Measurements from ENCODE around the gene PANK1.

PANK1 gene

DNA sequence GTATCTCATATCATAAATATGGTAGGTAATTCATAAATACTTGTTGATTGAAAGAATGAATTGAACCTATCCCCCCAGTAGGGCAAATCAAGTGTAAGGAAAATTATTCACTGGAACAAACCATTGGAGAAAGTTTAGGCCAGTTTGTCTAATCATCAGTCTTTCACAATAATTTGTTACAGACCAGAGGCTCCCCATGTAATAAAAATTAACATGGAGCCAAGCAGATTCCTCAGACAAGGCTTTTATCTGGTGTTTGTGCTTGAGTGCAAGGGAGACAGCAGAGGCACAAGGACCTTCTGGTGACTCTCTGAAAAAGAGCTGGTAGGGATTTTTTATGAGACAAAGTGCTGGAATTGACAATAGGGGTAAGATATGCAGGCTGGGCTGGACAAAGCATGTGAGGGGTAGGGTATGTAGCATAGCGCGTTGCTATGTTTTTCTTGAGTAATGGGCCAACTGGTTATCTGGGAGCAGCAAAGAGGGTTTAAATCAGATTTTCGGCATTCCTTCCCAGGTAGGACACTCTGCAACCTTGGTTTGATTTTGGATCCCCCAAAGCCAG, 7.8 kb upstream of the PANK1 start:
- DNase-seq (ENCODE audit: insufficient read length, low spot score) (no peak), FAIRE-seq (no peak)

DNA sequence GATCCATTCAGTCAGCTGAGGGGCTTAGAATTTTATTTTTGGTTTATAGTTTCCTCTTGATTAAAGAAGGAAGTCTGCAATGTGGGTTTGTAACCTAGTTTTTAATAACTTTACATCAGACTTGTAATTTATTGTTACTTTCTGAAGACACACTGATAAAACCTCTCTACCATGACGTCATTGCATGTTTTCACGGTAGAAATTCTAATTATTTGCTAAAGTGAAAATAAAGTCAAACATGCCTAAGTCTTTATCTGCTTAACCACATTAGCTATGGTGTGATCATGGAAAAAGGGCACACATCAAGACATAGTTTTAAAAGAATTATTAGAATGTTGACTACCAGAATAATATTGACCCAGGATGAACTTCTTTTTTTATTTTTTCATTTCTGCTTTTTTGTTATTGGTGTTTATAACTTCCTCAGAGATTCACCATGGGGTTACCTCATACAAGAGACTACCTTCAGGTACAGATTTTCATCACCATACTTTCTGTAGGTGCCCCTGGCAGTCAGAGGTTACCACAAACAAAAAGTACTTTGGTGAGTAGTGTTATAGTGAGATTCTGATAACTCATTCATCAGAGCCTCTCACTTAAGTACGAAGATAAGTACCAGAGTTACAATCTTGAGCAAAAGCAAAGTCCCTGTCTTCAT, 7.0 kb upstream of the PANK1 start:
- DNase-seq (ENCODE audit: insufficient read length, low spot score): no peak
- FAIRE-seq: no peak

DNA sequence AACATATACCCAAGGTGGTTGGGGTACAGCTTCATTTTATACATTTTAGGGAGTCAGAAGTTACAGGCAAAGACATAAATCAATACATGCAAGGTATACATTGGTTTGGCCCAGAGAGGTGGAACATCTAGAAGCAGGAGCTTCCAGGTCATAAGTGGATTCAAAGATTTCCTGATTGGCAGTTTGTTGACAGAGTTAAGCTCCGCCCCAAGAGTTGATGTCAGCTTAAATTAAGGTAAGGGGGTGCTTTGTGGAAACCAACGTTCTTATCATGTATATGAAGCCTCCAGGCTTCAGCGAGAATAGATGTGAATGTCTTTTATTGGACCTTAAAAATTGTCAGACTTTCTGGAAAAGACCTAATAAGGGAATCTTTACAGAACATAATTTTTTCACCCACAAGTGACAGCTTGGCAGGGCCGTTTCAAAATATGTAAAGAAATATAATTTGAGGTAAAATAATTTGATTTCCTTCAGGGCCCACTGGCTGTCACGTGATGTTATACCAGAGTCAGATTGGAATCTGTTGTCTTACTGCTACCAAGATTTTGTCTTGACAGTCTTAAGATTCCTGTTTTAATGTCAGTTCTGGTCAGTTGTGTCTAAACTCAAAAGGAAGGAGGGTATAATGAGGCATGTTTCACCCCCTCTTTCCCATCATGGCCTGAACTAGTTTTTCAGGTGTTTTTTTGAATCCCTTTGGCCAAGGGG, 6.3 kb upstream of the PANK1 start:
- DNase-seq (ENCODE audit: insufficient read length, low spot score) (no peak), FAIRE-seq (no peak)

DNA sequence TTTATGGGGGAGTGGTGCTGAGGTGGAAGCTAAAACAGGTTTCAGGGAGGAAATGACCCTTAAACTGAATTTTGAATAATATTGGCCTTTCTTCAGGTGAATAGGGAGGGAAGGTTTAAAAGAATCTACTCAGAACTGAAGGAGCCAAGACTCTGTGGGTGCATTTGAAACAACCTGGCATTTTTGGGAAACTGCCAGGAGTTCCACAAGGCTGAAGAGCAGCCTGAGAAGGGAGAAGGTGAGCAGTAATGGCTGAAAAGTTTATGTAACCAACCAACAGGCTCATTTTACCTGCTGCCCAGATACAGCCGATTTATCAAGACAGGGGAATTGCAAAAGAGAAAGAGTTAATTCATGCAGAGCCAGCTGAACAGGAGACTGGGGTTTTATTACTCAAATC, 4.0 kb upstream of the PANK1 start:
- no peak for DNase-seq (ENCODE audit: insufficient read length, low spot score)
- no peak for FAIRE-seq

DNA sequence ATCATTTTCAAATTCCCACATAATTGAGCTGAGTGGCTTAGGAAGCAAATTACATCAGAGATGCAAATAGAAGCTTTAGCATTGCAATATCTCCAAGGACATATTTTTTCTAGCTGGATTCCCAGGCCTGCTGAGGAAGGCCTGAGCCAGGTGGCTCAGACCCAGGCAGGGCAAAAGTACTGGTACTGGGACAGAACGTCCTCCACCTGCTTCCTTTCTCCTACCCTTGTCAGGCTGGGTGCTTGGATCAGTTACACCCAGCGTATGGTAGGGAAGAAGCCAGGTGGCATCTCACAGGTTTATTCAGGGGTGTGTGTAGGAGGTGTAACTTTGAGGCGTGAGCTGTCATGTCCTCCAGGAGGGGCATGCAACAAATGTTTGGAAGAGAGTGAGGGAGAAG, 3.0 kb upstream of the PANK1 start:
- FAIRE-seq (no peak), DNase-seq (ENCODE audit: insufficient read length, low spot score) (no peak)

DNA sequence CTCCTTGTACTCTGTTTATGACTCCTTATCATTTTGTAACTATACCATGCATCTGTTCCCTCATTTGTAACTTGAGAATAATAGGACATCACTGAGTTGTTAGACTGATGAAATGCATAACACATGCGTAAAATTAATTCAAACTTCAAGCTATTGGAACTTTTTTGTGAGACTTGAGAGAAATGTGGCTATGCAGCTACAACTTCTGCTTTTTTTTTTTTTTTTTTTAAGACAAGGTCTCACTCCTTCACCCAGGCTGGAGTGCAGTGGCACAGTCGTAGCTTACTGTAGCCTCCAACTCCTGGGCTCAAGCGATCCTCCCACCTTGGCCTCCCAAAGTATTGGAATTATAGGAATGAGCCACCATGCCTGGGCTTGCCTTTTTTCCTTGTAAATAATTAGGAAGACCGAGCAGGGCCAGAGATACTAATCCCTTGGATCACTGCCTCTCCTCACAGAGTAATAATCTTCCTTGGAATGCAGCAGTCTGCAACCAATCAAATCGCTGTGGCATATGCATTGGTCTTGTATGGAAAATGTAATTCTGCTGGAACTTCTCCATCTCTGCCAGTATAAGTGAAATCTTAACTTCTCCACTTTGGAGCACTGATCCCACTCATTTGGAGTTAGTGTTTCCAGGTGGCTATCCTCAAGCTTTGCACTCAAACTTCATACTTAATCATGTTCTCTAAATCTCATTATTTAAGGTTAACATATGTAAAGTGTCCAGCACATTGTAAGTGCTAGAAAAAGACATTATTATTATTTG, 2.0 kb upstream of the PANK1 start:
- DNase-seq (ENCODE audit: insufficient read length, low spot score): no peak
- no peak for FAIRE-seq

DNA sequence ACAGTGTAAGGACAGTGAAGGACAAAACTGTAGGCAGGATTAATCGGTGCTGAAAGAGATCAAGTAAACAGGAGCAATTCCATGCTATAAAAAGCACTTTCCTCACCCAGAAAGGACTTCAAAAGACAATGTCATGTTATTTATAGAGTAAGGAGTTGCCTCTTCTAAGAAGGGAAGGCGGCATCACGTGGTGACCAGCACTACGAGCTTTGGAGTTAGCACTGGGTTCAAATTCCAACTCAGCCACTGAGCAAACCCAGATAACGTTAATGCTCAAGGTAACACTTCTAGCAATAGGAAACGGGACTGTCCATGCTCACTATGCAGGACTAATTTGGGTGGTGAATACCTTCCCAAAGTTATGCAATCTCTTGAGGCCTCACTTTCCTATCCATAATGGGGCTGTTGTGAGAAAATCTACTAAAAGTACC, 715 bp upstream of the PANK1 start:
- no peak for DNase-seq (ENCODE audit: insufficient read length, low spot score)
- no peak for FAIRE-seq

DNA sequence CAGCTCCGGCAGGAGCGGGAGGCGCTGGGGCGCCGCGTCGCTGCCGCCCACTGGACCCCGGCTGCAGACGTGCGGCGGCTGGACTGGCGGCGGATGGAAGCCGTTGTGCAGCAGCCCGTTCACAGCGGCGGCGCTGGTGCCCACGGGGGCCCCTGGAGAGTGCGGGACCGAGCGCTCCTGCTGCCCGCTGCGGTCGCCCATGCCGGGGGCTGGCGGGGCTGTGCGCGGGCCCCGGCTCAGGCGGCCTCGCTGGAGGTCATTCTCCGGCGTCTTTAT, 413 bp downstream of the PANK1 start:
- DNase-seq (ENCODE audit: insufficient read length, low spot score): no peak

DNA sequence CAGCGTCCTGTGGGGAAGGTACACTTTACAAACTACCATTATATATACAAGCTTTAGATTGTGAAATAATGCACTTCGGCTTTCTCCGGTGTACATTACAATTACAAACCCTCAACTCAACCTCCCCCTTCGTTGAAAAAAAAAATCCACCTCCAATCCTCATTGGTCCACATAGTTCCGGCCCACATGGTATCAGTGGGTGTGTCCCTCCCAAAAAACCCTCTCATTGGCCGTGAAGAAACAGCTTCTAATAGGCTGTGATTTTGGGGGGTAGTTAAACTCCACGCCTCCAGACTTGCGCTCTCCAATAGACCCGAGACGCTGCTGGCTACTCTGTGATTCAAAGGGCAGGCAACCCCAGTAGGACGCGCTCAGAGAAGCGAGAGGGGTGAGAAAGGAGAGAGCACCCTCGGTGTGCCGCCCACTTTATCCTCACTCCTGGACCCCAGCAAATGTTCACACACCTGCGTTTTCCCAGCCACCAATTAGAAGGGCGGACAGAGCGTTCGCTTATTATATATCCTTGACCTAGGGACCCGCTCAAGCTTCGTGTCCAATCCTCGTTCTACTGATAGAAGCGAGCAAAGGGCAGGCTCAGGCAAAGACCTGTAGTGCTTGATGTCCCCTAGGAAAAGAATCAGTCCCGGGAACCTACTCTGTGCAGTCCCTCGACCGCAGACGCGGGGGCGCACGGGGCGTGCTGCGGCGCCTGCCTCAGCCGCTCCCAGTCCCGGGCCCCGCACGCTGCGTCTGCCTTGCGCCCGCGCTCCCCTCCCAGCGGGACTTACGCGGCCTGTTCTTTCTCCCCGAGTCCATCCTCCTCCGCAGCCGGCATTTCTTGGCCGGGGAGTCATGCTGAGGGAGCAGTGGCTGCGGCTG, 991 bp downstream of the PANK1 start:
- DNase-seq (ENCODE audit: insufficient read length, low spot score): peak; percentile 93
- peak; percentile 91 for FAIRE-seq

More for the DNA sequence above, 413 bp downstream of the PANK1 start:
- FAIRE-seq: no peak

DNA sequence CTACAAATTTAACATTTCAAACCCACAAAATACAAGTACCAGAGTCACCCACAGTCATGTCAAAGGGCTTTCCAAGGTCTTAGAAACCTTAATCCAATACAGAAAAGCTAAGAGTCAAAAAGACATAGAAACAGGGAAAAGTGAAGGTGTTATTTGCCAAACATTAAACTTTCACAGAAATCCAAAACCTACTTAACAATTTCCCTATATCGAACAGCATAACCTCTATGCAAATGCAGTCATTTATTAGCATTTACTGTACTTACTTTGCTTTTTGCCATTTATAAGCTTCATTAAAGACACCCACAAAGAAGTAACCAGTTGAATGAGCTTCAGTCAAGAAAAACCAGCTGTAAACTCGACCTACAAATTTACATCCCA, 1.6 kb downstream of the PANK1 start:
- no peak for DNase-seq (ENCODE audit: insufficient read length, low spot score)
- no peak for FAIRE-seq

DNA sequence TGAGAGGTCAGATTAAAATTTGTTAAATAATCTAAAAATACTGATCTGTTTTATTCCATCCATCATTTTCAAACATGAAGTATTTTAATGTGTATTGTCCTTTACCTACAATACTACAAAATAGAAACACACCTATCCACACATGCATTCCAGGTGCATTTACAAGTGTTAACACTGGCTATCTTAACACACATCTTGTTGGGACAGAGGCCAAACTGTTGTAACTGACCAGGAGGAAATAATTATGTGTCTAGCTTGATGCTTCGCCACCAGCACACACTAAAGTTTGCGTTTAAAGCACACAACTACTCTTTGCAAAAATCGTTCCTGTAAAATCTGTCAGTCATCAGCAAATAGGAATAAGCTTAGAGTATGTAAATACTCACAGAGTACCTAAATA, 2.8 kb downstream of the PANK1 start:
- no peak for DNase-seq (ENCODE audit: insufficient read length, low spot score)
- FAIRE-seq: no peak

DNA sequence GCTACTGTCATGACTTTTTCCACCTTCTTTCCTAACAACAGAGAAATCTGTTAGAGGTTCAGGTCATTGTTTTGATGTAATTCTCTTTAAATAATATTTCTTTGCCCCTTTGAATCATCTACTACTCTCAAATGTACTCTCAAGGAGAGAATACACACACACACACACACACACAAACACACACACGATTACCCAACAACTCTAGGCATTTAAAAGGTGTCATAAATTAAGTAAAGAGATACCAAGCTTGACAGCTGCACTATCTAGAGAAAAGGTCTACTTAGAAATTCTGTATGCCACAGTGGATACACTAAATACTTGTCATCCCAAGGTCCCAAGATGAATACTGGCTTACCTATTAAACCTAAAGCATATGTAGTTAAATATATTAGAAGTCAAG, 4.8 kb downstream of the PANK1 start:
- DNase-seq (ENCODE audit: insufficient read length, low spot score) (no peak), FAIRE-seq (no peak)

DNA sequence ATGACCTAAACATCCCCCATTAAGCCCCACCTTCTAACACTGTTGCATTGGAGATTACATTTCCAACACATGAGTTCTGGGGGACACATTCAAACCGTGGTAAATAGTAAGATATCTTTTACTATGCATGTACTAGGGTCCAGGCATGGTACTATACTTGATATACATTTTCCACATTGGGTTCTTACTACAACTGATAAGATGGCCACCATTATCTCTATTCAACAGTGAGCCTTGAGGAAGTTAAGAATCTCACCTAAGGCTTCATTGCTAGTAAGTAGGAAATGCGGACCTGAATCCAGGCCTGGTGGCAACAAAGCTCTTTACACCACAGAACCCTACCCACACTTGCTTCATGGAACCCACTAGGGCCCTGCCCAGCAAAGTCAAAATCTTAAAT, 5.7 kb downstream of the PANK1 start:
- FAIRE-seq (no peak), DNase-seq (ENCODE audit: insufficient read length, low spot score) (no peak)

DNA sequence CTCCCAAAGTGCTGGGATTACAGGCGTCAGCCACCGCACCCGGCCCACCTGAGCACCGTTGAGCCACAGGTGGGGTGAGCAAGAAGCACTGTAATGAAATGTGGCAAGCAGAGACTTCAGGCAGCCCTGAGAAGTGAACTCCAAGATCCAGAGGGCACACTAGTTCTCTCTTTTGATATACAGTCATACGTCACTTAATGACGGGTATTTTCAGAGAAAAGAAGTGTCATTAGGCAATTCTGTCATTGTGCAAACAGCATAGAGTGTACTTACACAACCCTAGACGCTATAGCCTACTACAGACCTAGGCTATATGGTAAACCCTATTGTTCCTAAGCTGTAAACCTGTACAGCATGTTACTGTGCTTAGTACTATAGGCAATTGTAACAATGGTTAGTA, 7.9 kb downstream of the PANK1 start:
- DNase-seq (ENCODE audit: insufficient read length, low spot score) (no peak), FAIRE-seq (no peak)

DNA sequence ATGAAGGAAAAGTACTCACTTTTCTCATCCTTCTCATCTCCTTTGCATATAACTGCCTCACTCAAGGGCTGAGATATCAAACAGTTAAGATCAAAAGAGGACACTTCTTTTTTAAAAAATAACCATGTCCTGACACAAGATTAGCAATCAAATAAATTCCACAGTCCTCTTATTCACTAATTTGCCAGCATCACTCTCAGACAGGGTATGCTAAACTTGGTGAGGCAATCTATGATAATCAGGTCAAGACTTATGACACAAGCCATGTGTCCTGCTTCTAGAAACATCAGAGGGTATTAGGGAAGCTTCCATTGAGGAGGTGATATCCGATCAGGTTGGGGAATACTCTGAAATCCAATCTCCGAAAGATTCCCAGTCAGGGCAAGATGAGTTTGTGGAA, 10.4 kb downstream of the PANK1 start:
- FAIRE-seq (no peak), DNase-seq (ENCODE audit: insufficient read length, low spot score) (no peak)

DNA sequence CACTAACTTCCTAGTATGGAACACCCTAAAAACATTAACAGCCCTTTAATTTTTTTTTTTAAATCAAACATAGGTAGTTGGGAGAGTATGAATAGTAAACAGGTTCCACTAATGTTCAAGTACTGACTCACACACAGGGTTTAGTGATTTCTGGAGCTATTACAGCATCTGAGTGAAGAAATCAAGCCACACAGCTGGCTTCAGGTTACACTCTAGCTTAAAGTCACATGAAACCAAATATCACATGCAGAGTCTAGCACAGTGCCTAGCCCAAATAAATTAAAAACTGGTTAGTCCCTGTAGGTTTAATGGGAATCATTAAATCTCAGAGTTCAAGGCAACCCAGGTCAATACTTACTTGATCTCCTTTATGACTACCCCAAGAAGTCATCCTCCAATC, 11.6 kb downstream of the PANK1 start:
- FAIRE-seq (no peak), DNase-seq (ENCODE audit: insufficient read length, low spot score) (no peak)

DNA sequence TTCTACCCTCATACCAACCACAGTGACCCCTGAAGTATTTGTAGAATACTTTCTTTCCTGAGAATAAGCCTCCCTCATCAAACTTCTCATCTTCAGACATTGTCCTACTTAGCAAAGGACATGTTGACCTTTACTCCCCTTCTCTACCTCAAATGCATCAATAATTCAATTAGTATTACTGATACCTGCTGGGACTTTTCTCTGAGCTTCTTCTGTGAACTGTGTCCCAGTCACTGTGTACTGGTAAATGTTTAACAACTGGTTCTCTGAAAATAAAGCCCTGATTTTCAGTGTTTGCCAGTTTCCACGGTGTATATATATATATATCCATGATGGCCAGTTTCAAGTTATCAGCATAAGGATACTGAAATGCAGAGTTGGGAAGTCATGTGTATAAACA, 12.2 kb downstream of the PANK1 start:
- FAIRE-seq: no peak

DNA sequence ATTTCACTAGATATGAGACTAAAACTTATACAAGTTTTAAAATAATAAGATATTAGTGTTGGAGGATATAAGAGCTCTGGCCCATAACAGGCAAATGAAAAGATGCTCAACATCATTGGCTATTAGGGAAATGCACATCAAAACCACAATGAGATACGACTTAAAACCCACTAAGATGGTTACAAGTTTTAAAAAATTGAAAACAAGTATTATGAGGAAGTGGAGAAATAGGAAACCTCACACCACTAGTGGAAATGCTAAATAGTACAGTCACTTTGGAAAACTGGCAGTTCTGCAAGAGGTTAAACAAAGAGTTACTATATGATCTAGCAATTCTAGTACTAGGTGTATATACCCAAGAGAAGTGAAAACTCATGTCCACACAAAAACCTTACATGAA, 17.2 kb downstream of the PANK1 start:
- DNase-seq (ENCODE audit: insufficient read length, low spot score) (no peak), FAIRE-seq (no peak)

More for the DNA sequence above, 12.2 kb downstream of the PANK1 start:
- DNase-seq (ENCODE audit: insufficient read length, low spot score): no peak

DNA sequence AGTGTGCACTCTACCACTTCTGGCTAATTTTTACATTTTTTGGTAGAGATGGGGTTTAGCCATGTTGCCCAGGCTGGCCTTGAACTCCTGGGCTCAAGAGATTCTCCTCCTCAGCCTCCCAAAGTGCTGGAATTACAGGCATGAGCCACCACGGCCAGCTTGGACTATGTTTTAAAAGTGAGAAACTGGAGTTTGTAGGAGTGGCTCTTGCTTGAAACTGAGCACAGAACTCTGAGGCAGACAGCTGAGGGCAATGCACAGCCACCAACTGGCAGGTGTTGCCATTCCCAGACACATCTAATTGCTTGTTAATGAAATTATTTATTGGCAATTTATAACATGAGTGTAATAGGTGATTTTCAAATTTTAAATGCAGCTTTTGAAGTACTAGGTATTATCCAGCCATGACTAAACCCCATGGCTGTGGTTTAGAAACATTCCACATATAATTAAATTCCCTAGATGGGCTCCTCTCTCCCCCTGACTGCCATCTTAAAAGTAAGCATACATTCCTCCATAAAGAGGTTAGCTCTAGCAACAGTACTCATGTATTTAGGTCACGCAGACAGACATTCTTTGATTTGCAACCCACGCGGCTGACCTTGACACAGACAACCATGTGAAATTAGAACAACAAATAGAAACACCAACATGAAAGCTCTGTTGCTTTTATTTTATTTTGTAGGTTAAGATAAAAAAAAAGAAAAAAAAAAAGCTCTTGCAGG, 19.8 kb downstream of the PANK1 start:
- DNase-seq (ENCODE audit: insufficient read length, low spot score): no peak
- FAIRE-seq: no peak

DNA sequence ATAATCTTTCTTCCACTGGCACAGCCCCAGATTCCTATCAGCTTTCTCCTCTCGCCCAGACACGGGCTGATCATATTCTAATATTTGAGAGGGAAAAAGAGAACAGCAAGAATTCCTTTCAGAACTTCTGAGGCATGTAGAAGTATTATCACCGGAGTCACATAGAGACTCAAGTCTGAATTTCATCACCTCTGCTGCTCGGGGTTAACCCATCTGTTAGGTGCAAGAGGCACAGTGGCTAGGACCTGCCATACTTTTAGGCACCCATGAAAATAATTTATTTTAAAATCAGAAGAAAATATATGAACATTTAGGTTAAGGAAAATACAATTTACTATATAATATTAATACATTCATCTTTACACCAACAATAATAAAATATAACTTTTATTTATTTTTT, 21.0 kb downstream of the PANK1 start:
- FAIRE-seq: no peak

More for the DNA sequence above, 21.0 kb downstream of the PANK1 start:
- DNase-seq (ENCODE audit: insufficient read length, low spot score): no peak

All from HTR-8/SVneo (cell line).